Neural progenitor cell (in vitro differentiated cells): ENCODE data around the gene EFCAB11. TPM values are rescaled to one million over a fixed set of nuclear protein-coding genes. Genes with fewer than 3 reads are reported as not detected.

Experiments used
- DNase-seq: peaks from one replicate; pipeline ENCODE4 v3.0.0-alpha.2; 2016; ENCODE audit warnings: low spot score
- H2AFZ ChIP-seq: fragments of 200-600 bp; sonication (generic); replicated peaks from 2 replicates; pipeline ENCODE4 v1.6.1; 2016; ENCODE audit warnings: antibody characterized with exemption
- H3F3A ChIP-seq: fragments of 200-600 bp; sonication (generic); 2 replicates; pipeline ENCODE4 v1.6.1; 2016; ENCODE audit warnings: antibody characterized with exemption, low read depth
- H3K27ac ChIP-seq: fragments of 200-600 bp; sonication (generic); 2 replicates; pipeline ENCODE4 v1.5.1; 2016; ENCODE audit warnings: mild to moderate bottlenecking
- H3K27me3 ChIP-seq: fragments of 200-600 bp; sonication (generic); 2 replicates; pipeline ENCODE4 v1.6.1; 2016; ENCODE audit warnings: mild to moderate bottlenecking, moderate library complexity
- H3K36me3 ChIP-seq: fragments of 200-600 bp; sonication (generic); 2 replicates; pipeline ENCODE4 v1.5.1; 2016
- H3K4me1 ChIP-seq: fragments of 200-600 bp; sonication (generic); 2 replicates; pipeline ENCODE4 v1.6.1; 2016; ENCODE audit warnings: mixed run types
- H3K4me2 ChIP-seq: fragments of 200-600 bp; sonication (generic); 2 replicates; pipeline ENCODE4 v1.6.1; 2016
- H3K4me3 ChIP-seq: fragments of 200-600 bp; sonication (generic); 2 replicates; pipeline ENCODE4 v1.5.1; 2016
- H3K79me2 ChIP-seq: fragments of 200-600 bp; sonication (generic); 2 replicates; pipeline ENCODE4 v1.6.1; 2016; ENCODE audit warnings: low read depth
- H3K9ac ChIP-seq: fragments of 200-600 bp; sonication (generic); 2 replicates; pipeline ENCODE4 v1.6.1; 2016
- H3K9me3 ChIP-seq: fragments of 200-600 bp; sonication (generic); 2 replicates; pipeline ENCODE4 v1.5.1; 2016; ENCODE audit warnings: low read depth
- H4K20me1 ChIP-seq: fragments of 200-600 bp; sonication (generic); 2 replicates; pipeline ENCODE4 v1.6.1; 2016; ENCODE audit warnings: low read depth
- H3K27ac Mint-ChIP-seq: 3 replicates; pipeline ENCODE4 v1.8.0; 2021; ENCODE audit warnings: mixed read lengths
- H3K27me3 Mint-ChIP-seq: 2 replicates; pipeline ENCODE4 v1.8.0; 2022; ENCODE audit warnings: low read depth, mild to moderate bottlenecking, inconsistent platforms, moderate library complexity, mixed read lengths; ENCODE audit not compliant: insufficient read depth
- H3K36me3 Mint-ChIP-seq: 3 replicates; pipeline ENCODE4 v1.8.0; 2021; ENCODE audit warnings: mixed read lengths
- H3K4me1 Mint-ChIP-seq: 3 replicates; pipeline ENCODE4 v1.8.0; 2021; ENCODE audit warnings: mixed read lengths
- H3K4me3 Mint-ChIP-seq: 3 replicates; pipeline ENCODE4 v1.8.0; 2021; ENCODE audit warnings: mild to moderate bottlenecking, moderate library complexity, mixed read lengths
- H3K9me3 Mint-ChIP-seq: 3 replicates; pipeline ENCODE4 v1.8.0; 2020; ENCODE audit warnings: mixed read lengths
- EZH2 ChIP-seq: fragments of 200-600 bp; sonication (generic); IDR thresholded peaks from 2 replicates; pipeline ENCODE4 v1.6.1; 2017; ENCODE audit warnings: antibody characterized with exemption, mild to moderate bottlenecking, moderate library complexity
- EZH2phosphoT487 ChIP-seq: fragments of 200-600 bp; sonication (generic); IDR thresholded peaks from 2 replicates; pipeline ENCODE4 v1.6.1; 2017; ENCODE audit warnings: antibody characterized with exemption
- total RNA-seq: library from RNA; depleted of rRNA; stranded (reverse); fragments of >200 nt; gene quantifications from 2 replicates; pipeline ENCODE4 v1.2.3, GENCODE V29; 2015; ENCODE audit warnings: low replicate concordance
- TF ChIP-seq, protein P1 (sequence below): fragments of 200-600 bp; sonication (generic); IDR thresholded peaks from 2 replicates; pipeline ENCODE4 v1.5.1; 2017; ENCODE audit warnings: antibody characterized with exemption, mild to moderate bottlenecking

EFCAB11 gene
- total RNA-seq, 1 donor from 2014 or later = 27.6 TPM

DNA sequence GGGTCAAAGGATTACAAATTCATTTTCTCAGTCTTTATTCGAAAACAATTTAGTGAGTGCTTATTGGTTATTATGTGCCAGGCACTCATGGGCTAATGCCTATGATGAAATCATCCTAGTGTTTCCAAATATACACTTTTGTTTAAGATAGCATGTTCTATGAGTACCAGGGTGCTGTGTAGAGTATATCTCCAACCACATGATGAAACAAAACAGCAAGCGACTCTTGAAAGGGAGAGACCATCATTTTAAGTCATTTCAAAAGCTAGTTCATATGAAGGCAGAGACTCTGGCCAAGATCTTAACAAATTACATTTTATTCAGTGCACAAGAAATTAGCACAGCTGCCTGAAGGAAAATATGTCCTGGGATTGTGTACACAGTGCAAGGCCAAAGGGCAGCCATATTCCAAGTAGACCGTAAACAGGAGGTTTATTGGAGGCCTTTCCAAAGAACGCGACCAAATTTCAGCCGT, 204.2 kb downstream of the EFCAB11 start:
- no peak overlapping the region for H3K27ac Mint-ChIP-seq
- Histone ChIP-seq H4K20me1 (no peaks in the 10 kb centered on the region), H3K4me3 (no peak overlapping the region), H3K4me1 (no peaks in the 10 kb centered on the region), H3K9ac (no peak overlapping the region), H3K4me2 (no peak overlapping the region), H2AFZ (no peak overlapping the region), H3K79me2 (no peaks in the 10 kb centered on the region), H3K9me3 (no peaks in the 10 kb centered on the region), H3K36me3 (no peaks in the 10 kb centered on the region), H3K27me3 (no peaks in the 10 kb centered on the region), H3F3A (no peaks in the 10 kb centered on the region), H3K27ac (no peak overlapping the region)
- DNase-seq = no peak
- H3K36me3 Mint-ChIP-seq = no peaks in the 10 kb centered on the region
- no peaks in the 10 kb centered on the region for H3K27me3 Mint-ChIP-seq
- no peak overlapping the region for H3K4me3 Mint-ChIP-seq
- TF ChIP-seq EZH2phosphoT487 = no peak
- TF ChIP-seq, protein P1, sequence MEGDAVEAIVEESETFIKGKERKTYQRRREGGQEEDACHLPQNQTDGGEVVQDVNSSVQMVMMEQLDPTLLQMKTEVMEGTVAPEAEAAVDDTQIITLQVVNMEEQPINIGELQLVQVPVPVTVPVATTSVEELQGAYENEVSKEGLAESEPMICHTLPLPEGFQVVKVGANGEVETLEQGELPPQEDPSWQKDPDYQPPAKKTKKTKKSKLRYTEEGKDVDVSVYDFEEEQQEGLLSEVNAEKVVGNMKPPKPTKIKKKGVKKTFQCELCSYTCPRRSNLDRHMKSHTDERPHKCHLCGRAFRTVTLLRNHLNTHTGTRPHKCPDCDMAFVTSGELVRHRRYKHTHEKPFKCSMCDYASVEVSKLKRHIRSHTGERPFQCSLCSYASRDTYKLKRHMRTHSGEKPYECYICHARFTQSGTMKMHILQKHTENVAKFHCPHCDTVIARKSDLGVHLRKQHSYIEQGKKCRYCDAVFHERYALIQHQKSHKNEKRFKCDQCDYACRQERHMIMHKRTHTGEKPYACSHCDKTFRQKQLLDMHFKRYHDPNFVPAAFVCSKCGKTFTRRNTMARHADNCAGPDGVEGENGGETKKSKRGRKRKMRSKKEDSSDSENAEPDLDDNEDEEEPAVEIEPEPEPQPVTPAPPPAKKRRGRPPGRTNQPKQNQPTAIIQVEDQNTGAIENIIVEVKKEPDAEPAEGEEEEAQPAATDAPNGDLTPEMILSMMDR = no peak
- TF ChIP-seq EZH2 = no peak
- H3K9me3 Mint-ChIP-seq = peaks cover 10% of the 10 kb centered on the region
- no peaks in the 10 kb centered on the region for H3K4me1 Mint-ChIP-seq

DNA sequence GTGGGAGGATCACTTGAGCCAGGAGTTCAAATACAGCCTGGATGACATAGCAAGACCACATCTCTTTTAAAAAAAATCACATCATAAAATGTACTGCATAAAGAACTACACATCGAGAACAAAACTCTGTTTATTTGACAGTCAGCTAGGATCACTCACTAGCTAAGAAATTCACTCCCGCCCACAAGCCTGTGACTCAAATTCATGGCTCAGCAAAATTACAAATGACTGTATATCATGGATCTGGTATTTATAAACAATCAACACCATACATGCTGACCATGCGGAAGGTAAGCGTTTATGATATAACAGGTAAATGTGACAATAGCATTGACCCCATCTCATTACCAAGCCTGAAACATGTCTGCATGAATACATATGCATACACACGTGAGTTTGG, 206.5 kb downstream of the EFCAB11 start:
- TF ChIP-seq EZH2phosphoT487 (no peak), EZH2 (no peak)
- TF ChIP-seq, protein P1 = no peak
- Histone ChIP-seq H3K4me1 (no peaks in the 10 kb centered on the region), H3K9me3 (no peaks in the 10 kb centered on the region), H3K79me2 (no peaks in the 10 kb centered on the region), H3K4me3 (no peak overlapping the region), H3F3A (no peaks in the 10 kb centered on the region), H4K20me1 (no peaks in the 10 kb centered on the region), H3K9ac (no peak overlapping the region), H3K36me3 (no peaks in the 10 kb centered on the region), H2AFZ (no peak overlapping the region), H3K27ac (no peak overlapping the region), H3K4me2 (no peak overlapping the region), H3K27me3 (no peaks in the 10 kb centered on the region)
- Mint-ChIP-seq H3K36me3 (no peaks in the 10 kb centered on the region), H3K9me3 (peaks cover 11% of the 10 kb centered on the region), H3K4me1 (no peaks in the 10 kb centered on the region), H3K4me3 (no peak overlapping the region), H3K27ac (no peak overlapping the region), H3K27me3 (no peaks in the 10 kb centered on the region)
- no peak for DNase-seq

DNA sequence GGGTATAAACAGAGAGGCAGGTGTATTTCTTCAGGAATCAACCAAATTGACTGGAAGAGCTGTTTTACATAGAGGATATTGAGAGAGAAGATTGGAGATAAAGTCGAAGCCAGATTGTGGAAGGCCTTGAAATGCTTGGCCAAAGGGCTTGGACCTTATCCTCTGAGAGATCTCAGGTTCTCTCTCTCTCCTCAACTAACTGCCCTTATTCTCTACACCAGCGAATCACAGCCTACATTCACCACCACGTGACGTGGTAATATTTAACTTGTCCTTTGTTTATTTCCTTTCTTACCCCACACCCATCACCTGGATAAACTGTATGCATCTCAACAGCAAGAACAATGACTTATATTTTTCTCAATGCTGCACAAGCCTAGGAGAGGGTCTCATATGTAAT, 207.4 kb downstream of the EFCAB11 start:
- H3K9ac ChIP-seq = no peak overlapping the region
- H3K27ac Mint-ChIP-seq = no peak overlapping the region
- peaks cover 17% of the 10 kb centered on the region for H3K9me3 Mint-ChIP-seq
- H3K27ac ChIP-seq = no peak overlapping the region
- no peaks in the 10 kb centered on the region for H3K36me3 ChIP-seq
- H3K4me1 Mint-ChIP-seq = no peaks in the 10 kb centered on the region
- H3K27me3 ChIP-seq = no peaks in the 10 kb centered on the region
- H3K36me3 Mint-ChIP-seq = no peaks in the 10 kb centered on the region
- H2AFZ ChIP-seq = no peak overlapping the region
- no peaks in the 10 kb centered on the region for H3K79me2 ChIP-seq
- no peaks in the 10 kb centered on the region for H3K9me3 ChIP-seq
- H3K4me2 ChIP-seq = no peak overlapping the region
- H4K20me1 ChIP-seq = no peaks in the 10 kb centered on the region
- no peaks in the 10 kb centered on the region for H3K27me3 Mint-ChIP-seq
- no peak for TF ChIP-seq EZH2
- TF ChIP-seq, protein P1 = no peak
- TF ChIP-seq EZH2phosphoT487 = no peak
- H3F3A ChIP-seq = no peaks in the 10 kb centered on the region
- no peak overlapping the region for H3K4me3 Mint-ChIP-seq
- H3K4me3 ChIP-seq = no peak overlapping the region
- no peak for DNase-seq
- no peaks in the 10 kb centered on the region for H3K4me1 ChIP-seq
